HG02885 (cell line): ENCODE results near the gene CTPS1.
A peak's percentile ranks its signal among the peaks of the same experiment; 100 is the strongest.

Experiments used
- ATAC-seq: cut with Tn5 transposase; IDR thresholded peaks from one replicate; pipeline ENCODE4 v1.9.1; 2021; ENCODE audit warnings: mild to moderate bottlenecking; ENCODE audit not compliant: unreplicated experiment, poor library complexity

CTPS1 gene

DNA sequence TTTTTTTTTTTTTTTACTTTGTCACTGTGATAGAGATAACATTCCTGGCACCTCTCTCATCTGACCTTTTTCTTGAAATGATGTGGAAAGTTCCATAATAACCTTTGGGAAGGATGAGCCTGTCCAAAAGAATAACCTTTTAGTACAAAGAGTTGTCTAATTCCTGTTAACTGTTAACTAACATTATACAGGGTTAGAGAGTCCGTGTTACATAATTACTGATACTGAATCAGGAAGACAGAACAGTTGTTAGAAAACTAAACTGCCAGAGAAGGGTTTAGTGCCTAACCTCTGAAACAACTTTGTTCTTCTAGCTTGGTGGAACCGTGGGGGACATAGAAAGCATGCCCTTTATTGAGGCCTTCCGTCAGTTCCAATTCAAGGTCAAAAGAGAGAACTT, 8.8 kb downstream of the CTPS1 start:
- ATAC-seq = no peak

DNA sequence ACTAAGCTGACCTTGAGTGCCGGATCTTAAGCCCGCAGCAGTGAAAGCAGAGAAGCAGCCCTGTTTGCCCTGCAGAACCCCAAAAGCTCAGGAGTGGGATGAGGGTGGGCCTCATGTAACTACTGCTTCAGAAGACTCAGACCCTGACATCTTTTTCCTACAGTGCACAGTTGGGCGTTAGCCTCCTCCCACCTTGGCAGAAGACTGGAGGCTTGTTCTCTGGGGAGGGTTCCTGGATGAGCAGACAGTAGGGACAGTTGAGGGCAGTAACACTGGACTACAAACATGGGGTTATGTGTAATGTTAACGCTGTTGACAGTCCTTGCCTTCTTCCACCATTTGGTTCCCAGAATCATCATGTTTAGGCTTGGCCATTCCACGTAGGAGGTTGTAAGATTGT, 9.6 kb downstream of the CTPS1 start:
- no peak for ATAC-seq

DNA sequence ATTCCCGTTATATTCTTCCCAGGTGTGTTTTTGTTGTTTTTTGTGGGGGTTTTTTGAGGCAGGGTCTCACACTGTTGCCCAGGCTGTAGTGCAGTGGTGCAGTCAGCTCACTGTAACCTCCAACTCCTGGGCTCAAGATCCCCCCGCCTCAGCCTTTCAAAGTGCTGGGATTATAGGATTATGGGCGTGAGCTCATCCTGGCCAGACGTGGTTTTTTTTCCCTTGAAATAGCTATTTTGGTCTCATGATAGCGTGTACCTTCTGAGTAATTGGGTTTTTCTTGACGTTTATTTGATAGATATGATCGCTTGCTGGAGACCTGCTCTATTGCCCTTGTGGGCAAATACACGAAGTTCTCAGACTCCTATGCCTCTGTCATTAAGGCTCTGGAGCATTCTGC, 17.6 kb downstream of the CTPS1 start:
- ATAC-seq = no peak

DNA sequence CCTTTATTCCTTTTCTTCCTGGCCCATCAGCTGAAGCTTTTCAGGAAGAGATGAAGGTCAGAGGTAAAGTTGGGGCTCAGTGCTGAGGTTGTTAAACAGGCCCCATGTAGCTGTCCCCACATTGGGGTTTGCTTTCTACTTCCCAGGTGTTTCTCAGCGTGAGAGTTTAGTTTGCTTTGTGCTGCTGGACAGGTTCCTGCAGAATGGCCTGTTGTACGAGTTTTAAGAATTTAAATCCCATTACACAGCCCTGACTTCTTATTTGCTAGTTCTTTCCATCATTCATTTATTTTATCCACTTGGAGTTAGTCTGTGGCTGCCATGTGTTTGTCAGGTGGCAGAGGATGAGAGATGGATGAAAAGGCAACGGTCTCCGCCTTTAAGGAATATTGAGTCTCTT, 19.2 kb downstream of the CTPS1 start:
- no peak for ATAC-seq

DNA sequence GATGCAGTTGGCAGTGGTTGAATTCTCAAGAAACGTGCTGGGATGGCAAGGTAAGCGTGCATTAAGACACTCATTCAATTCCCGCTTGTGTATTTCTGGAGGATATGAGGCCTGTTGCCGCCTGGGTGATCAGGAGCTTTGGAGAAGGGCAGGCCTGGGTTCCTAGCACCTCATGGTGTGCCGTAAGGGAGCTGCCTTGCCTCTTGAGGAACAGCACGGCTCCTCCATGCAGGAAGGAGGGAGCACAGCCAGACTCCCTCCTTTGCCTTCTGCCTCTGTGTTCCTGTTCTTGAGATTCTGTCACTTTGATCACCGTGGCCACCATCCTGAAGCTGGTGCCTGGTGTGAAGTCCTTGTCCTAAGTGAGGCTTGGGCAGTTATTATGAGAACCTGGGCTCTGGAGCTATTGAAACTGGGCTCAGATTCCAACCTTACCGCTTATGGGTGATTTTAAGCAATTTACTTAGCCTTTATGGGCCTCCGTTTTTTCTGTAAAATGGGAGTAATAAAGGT, 23.7 kb downstream of the CTPS1 start:
- no peak for ATAC-seq

DNA sequence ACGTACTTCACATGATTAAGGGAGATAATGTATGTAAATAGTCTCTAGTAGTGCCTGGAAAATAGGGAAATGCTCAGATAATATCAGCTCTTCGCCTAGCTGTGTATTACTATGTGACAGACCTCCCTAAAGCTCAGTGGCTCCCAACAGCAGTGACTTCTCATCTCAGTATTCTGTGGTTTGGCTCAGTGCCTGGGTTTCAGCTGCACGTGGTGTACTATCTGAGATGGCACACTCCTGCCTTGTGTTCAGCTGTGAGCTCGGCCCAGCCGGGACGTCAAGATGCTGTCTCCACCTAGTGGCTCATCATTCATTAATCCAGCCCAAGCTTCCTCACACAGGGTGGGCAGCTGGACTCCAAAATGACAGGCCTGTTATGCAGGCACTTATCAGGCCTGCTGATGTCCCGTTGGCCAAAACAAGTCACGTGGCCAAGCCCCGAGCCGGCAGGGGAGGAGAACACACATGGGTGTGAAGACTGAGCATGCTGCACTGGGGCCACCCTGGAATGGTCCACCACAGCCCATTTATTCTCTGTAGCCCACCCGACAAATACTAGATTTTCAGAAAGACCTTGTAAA, 24.2 kb downstream of the CTPS1 start:
- ATAC-seq = peak; percentile 95

DNA sequence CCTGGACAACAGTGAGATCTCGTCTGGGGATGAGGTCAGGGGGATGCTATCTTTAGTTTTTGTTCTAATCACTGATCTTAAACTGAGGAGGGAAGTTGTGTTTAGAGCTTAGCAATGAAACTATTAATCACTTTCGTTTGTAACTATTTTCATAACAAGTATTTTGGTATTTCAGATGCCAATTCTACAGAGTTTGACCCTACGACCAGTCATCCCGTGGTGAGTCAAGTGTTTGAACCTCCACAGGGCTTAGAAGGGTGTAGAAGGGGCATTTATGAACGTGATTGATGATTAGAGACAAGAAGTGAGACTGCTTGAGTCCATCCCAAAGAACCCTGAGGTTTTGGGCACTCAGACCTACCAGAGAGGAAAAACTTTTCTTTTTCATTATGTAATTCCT, 26.4 kb downstream of the CTPS1 start:
- ATAC-seq = no peak

DNA sequence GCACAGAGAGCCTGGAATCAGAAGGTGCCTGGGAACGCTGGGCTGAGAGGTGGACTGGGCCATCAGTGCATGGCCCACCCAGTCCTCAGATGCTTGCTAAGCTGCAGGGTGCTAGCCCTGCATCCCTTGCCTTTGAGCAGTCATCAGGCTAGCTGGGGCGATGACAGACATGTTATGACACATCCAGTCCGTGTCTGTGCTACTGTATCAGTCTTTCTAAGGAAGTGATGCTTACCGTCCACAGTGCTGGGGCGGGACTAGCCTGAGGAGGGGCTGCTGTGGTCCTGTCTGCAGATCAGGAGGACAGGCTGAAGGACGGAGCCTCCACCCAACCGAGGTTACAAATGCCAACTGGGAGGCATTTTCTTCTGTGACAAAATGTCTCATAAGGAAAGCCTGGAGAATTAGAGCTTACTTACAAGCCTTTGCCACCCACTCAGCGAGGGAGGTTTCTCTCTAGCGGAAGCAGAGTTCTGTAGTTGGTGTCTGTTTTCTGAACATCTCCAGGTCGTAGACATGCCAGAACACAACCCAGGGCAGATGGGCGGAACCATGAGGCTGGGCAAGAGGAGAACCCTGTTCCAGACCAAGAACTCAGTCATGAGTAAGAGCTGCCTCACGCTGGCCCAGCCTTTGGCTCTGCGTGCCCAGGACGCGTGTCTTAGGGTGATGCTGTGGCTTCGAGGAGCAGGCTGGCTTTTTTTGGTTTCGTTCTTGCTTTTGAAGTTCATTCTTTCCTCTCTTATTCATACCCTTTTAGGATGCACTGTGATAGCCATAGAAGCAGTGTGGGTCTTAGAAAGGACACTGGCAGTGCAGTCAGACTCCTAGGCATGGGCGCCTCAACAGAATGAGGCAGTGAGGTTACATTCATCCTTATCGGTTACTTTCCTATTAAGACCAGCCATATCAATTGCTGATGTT, 27.7 kb downstream of the CTPS1 start:
- ATAC-seq = no peak

DNA sequence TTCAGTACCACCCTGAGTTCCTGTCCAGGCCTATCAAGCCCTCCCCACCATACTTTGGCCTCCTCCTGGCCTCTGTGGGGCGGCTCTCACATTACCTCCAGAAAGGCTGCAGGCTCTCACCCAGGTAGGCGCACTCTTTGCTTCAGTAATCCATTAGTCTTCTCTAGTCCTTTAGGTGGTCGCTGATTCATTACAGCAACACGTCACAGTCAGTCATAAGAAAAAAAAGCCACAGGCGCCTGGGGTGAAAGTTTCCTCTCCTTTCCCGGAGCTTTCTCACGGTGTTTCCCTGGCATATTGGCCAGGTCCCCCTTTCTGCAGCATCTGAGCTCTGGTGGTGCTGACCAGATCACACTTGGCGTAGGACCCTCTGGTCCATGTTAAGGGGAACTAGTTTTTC, 30.0 kb downstream of the CTPS1 start:
- ATAC-seq = no peak

DNA sequence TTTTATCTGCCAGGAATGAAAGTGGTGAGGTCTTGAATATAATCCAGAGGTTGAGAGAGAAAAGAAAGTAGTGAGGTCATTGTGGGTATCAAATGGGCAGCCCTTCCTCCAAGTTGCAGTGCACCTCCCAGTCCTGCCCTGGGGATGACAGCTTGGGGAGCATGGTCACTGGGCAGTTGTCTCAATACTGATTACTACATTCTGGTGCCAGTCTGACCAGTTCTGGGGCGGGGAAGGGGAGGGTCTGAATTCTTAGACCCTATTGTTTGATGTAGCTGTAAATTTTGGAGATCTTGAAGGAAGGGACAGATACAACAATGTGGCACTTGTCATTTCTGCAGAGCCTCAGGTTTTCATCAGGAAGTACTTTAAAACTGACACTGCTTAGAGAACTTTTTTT, 30.8 kb downstream of the CTPS1 start:
- ATAC-seq = no peak

DNA sequence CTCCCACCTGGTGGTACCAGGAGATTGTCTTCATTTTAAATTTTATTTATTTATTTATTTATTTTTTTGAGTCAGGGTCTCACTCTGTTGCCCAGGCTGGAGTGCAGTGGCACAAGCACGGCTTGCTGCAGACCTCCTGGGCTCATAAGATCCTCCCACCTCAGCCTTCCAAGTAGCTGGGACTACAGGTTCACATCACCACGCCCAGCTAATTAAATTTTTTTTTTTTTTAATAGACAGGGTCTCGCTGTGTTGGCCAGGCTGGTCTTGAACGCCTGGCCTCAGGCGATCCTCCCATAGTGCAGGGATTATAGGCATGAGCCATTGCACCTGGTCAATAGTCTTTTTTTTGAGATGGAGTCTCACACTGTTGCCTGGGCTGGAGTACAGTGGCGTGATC, 33.5 kb downstream of the CTPS1 start:
- no peak for ATAC-seq

DNA sequence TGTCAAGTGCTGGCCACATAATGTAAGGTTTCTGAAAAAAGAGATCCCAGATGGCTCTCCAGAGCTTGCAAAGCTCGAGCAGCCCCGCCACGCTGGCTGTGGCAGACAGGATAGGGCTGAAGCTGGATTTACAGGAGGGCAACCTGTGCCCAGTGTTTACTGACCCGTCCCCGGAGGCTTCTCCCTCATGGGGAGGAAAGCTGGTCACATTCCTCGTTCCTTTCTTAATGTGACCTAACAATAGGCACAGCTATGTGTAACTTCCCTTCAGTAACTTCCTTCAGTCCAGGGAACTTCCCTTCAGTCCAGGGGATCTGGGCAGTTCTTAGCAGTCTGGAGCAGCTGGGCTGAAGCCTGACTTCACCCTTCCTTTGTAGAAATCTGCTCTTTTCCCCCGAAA, 34.3 kb downstream of the CTPS1 start:
- ATAC-seq = no peak

DNA sequence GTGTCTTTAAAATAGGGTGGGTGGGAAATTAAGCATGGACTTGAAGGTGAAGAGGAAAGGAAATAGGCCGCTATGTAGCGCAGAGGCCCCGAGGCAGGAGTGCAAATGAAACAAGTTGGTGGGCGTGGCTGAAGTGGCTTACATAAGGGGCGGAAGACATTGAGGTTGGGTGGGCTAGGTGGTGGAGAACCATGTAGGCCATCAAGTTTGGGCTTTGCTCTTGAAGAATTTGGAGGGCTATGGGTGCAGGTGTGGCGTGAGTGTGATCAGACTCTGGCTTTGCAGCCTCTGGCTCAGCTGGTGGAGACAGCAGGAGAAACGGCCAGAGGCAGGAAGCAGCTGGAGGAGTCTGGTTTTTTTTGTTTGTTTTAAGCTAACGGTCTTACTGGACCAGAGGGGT, 35.4 kb downstream of the CTPS1 start:
- no peak for ATAC-seq

DNA sequence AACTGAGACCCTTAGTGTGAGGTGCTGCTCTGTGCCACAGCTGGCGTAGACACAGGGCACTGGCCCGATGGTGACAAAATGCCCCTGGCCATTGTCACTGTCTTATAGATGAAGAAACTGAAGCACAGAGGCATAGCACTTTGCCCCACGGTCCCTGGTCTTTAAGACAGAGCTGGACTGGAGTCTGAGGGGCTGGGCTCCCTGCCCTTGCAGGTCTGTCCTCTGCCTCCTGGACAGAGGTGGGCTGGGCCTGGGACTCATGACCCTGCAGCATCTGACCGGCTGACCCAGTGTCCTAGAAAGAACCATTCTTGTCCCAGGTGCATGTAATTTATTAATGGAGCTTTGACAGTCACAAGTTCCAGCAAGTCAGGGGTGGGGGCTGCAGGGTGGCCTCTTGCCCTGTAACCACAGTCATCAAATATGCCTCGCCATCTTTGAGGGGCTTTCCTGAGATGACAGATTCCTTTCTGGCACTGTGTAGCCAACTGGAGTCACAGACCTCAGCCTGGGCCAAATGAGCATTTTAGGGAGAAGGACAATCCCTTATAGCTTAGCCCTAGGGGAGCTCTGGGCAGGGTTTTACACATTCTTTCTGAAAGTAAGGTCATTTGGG, 35.9 kb downstream of the CTPS1 start:
- no peak for ATAC-seq

DNA sequence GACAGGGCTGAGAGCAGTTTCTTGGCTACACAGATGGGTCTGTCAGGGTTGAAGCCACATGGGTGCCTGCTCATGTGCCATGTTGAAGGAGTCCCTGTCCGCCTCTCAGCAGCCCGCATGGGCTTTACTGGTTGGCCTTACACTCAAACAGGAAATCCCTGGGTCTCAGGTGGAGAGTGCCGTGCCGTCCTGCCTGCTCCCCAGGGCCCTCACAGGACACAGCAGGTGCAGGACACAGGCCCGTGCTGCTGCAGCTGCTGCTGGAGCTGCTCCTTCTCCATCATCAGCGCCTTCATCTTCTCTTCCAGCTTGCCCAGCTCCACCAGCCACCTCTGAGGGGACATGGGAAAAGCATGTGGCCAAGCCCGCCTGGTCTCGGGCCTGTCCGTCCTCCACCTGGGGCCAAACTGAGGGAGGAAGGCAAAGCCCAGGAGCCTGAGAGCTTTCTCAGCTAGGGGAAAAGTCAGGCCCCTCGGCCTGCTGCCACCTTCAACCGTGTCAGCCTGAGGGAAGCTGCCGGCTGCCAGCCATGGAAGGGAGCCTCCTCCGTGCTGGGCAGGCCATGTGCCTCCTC, 36.5 kb downstream of the CTPS1 start:
- no peak for ATAC-seq

DNA sequence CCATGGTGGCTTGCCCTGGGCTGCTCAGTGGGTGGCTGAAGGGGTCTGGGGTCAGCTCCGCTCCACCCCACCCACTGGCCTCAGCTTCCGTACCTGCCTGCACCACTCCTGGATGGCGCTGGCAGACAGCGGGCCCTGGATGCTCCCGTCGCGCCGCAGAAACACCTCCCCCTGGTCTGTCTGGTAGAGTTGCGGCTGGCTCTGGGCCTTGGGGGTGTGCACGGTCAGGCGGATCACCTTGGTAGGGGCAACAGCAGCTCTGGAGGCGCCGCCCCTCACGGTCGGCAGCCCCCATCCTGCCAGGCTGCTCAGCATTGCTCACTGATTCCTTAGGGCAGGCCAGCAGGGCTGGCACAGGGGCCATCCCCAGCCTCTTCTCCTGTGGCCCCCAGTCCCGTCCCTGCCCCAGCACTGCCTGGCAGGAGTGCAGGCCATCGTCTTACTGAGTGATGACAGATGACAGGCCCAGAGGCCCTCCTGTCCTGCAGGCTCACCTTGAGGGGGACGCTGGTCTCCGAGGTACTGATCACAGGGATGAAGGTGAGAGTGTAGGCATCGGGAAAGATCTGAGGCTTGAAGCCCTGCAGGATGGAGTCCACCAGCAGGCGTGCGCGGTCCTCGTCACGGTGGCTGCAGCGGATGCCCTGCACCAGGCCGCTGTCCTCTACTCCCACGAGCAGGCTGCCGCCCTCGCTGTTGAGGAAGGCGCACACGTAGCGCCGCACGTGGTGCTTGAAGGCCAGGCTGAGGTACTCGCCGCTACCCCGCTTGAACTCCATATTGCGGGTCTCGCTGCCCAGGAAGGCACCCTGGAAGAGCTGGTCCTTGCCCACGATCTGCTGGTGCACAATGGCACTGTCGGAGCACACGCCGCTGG, 37.9 kb downstream of the CTPS1 start:
- no peak for ATAC-seq

DNA sequence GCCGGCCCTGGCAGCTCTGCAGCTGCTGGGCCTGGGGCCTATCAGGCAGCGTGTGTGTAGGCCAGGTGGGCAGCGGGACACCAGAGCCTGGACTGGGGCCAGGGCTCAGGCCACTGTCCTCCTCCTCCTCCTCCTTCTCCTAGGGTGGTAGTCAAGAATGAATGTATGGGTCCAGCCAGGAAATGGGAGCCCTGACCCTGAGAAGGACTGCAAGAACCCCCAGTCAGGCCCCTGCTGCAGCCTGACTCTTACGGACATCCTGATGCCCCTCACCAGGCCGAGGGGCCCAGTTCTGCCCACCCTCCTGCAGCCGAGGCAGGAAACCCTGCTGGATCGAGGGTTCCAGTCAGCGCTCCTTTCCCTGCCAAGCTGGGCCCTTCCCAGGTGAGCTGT, 38.5 kb downstream of the CTPS1 start:
- no peak for ATAC-seq

DNA sequence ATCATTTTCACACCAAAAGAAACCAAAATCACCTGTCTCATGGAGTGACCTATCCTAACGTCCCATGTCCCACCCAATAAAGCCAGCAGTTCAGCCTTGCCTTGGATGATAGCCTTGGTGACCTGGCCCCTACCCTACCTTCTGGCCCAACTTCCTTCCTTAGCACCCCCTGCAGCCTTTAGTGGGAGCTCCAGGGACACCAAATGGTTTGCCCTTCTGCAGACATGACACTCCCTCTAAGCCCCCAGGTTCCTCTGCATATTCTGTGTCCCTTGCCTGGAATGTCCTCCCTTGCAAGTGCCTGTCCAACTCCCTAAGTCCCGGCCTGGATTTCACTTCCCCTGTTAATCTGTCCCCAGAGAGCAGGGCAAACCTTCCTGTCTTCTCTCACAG, 39.9 kb downstream of the CTPS1 start:
- no peak for ATAC-seq

DNA sequence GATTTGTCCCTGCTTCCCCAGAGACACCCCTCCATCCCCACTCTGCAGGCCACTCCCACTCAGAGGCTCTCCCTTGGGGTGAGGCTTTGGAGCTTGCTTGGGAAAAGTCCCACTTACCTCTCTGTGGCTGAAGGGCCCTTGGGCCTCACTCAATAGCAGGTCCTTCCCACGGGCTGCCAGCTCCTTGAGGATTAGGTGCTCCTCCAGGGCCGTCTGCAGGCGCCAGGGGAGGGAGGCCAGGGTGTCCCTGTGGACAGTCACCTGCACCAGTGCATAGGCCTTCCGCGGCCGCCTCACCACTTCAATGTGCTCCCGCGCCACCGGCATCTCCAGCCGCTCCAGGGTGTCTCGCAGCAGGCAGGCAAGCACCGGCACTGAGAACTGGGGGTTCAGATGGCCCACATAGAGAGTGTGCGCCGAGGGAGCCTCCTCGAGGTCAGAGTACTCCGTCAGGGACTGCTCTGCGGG, 40.6 kb downstream of the CTPS1 start:
- no peak for ATAC-seq

DNA sequence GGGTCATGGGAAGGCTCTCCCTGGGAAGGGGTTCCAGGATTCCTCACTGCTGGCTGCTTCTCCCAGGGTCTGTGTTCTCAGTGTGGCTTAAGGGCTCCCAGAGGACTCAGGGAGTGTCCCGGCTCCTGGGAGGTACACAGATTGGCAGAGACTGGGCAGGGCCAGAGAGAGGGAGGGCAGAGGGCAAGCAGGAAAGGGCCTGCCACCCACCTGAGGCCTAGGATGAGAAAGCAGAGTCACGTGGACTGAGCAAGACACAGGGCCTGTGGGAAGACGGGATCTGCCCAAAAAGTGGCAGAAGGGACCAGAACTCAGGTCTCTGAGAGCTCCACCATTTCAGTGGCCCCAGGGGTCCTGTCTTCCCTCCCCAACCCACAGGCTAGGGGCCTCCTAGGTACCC, 41.2 kb downstream of the CTPS1 start:
- no peak for ATAC-seq
